Right renal cortex interstitium (tissue), 3 donors: Measurements from ENCODE around the gene DIAPH1. TPM values are rescaled to one million over a fixed set of nuclear protein-coding genes. Genes with fewer than 3 reads are reported as not detected.

Experiments
- DNase-seq, 3 donors: peaks; one replicate each; pipeline ENCODE4 v3.0.0-alpha.2; 2013; ENCODE audit warnings: low read depth in 3 of 3, low spot score in 2 of 3
- polyA plus RNA-seq, 3 donors: library from polyadenylated mRNA; unstranded; fragments of 120-200 nt; gene quantifications; one replicate each; pipeline ENCODE4 v1.2.1, GENCODE V29; 2013; ENCODE audit not compliant: insufficient read length in 3 of 3

The DIAPH1 gene
- polyA plus RNA-seq, 3 donors = 74.8 to 81.9 (median 79.7) TPM

DNA sequence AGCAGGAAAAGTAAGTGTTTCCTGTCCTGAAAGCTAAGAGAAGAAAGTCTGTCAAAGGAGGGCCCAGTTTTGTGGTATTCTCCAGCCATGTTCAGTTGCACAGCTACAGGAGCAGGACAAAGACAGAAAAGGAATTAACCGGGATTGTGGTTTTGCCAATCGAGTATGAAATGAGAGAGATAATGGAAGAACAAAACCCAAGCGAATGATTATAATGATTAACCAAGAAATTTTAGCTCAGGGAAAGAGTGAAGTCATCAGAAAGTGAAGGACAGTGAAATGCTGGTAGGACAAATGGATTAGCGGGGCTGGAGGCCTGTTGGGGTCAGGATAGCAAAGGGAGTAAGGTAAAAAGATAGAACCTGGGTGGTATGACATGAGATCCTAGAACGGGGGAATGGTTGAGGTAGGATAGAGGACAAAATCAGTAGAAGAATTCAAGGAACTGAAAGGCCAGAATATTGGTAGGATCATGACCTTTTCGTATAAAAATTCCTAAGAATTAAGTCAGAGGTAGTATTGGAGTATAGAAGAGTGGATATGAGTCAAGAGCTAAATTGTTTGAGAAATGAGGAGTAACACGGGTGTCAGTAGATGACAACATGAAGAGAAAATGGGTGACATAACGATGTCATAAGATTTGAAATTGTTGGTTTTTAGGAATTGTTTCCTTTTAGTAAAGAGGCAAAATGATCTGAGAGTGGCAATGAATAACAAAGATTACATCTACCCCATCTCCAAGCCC is 52.8 kb downstream of the DIAPH1 start:
- no peak for DNase-seq

DNA sequence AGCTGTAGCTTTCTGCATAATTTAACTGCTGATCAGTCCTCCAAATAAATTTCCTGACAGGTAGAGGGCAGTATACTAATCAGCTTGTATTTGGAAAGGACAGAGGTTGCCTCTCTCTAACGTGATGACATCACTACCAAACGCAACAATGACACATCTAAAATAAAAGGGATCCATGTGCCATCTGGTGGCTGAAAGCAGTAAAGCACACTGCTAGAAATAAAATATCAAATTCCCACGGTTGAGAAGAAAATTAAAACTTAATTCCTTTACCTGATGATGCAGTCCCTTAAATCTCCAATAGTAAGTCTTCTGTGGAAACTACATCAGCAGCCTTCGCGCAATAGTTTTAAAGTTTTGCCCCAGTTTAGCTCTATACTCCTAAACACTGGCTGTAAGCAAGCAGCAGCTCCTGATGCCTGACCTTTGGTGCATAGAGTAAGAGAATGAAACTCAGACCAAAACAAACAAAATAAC is 54.5 kb downstream of the DIAPH1 start:
- DNase-seq = peak; percentile 85 to 88 (median 86)

DNA sequence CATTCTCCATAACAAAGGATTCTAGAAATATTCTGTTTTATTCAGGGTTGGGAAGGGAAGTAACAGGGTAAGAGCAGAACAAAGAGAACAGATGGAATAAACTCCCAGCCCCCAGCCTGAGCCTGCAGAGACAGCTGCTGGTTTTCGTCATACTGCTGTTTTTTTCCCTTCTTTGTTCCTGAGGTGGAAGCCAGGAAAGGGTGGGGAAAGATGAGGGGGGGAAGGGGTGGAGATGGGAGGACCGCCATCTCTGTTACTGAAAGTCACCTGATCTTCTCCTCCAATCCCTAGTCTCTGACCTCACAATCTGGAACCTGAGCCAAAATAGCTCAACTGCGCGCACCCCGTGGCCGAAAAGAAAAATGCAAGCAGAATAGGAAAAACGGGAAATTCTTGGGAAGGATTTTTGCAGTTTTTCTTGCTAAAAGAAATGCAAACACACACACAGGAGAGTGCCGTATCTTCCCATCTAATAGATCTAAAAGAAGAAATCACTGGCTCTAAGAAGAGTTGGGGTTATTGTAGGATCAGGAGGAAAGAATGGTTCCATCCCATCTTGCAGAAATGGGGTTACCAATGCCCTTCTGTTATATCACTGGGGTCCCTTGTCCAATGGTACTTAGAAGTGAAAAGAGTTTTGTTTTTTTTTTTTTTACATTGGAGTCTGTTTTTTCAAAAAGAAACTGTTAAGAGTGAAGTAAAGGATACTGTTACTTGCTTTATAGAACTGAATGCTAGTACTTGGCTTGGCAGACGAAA is 57.9 kb downstream of the DIAPH1 start:
- DNase-seq = peak; percentile 88 to 90 (median 89)

DNA sequence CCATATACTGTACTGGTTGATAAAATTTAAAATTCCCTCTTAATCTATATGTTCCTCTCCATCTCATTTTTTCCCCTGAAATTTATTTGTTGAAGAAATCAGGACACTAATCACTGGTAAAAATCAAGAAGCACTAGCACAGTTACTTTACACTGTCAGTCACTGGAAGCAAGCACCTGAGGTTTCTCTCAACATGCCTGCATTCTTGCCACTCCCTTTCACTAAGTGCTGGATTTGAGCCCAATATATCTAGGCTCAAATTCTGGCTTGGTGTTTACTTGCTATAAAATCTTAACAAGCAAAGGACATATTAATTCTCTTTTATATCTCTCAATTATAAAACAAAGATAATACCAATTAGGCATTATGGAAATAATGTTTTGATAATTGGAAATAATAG is 58.6 kb downstream of the DIAPH1 start:
- DNase-seq = no peak

DNA sequence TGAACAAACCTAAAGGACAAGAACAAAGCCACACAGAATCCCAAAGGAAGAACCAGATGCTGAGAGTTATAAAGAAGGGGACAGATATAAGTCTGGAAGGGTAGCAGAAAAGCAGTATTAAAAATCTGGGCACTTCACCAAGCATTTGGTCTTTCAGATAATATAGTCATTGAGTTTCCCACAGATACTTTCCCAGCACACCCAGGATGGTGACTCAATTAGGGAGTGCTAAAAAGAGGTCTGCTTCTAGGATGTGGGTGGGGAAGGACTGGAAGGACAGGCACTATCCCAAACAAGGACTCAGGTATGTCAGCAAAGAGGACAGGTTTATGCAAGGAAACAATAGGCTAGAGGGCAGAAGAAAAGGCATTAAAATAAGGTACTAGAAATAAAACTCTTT is 59.3 kb downstream of the DIAPH1 start:
- no peak for DNase-seq

DNA sequence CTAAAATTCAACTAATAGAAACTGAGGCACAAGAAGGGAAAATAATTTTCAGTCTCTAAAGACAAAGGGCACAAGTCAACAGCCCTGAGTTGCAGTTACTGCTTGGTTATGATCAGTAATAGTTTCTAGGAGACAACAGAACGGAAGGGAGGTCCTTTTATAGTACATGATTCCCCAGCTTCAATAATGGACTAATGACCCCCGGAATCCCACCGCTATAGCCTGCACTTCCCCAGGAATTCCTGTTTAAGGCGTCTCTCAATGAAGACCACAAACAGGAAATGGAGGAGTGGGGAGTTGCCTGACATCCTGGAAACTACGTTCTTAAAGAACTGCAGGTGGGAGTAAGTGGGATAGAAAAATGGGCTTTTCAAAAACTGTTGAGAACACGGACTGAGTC is 60.6 kb downstream of the DIAPH1 start:
- DNase-seq = no peak

DNA sequence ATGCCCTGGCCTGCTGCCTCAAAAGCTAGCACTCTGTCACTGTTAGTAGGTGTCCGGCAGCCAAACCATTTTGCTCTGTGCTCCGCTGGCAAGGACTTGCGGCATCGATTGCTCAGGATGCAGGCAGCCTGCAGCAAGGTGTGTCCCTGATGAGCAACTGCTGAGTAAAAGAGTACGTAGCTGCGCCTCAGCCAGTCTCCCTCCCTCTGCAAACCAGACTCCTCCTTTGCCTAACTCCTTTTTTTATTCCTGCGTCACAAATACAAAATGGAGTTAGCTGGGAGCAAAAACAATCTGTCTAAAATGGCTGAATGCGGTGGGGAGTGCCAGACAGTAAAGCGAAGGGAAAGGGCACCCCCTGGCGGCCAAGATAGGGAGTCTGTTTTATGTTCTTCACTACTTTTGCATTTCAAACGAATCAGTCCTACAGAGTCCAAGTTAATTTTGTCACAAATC is 61.1 kb downstream of the DIAPH1 start:
- peak; percentile 79 to 85 (median 85) for DNase-seq

DNA sequence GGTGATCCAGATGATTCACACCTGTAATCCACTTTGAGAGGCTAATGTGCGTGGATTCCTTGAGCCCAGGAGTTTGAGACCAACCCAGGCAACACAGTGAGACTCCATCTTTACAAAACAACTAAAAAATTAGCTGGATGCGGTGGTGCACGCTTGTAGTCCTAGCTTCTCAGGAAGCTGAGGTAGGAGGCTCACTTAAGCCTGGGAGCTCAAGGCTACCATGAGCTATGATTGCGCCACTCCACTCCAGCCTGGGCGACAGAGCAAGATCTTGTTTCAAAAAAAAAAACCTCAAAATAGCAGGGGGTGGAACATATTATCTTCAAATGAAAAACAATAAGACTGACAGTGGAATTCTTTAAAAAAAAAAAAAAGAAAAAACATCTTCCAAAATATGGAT is 70.9 kb downstream of the DIAPH1 start:
- no peak for DNase-seq

DNA sequence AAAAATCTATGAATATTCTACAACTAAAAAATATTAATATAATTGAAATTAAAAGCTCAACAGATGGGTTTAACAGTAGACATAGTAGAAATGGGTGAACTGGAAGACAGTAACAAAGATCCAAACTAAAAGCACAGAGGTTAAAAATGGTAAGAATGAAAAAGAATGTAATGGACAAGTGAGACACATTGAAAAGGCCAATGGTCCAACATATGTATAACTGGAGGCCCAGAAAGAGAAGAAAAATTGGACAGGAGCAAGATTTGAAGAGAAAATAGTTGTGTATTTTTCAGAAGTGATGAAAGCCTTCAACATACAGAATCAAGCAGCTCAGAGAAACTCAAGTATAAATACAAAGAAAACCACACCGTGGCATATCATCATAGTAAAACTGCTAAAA is 71.3 kb downstream of the DIAPH1 start:
- DNase-seq = no peak

DNA sequence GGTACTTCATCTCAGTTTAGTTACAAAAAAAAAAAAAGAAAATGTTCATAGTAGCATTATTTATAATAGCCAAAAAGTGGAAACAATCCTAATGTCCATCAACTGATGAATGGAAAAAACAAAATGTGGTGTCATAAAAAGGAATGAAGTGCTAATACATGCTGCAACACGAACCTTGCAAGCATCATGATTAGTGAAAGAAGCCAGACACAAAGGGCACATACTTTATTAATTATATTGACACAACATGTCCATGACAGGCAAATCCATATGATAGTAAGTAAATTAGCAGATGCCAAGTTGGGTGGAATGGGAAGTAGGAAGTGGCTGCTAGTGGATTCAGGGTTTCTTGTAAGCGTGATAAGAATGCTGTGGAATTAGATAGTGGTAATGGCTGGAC is 75.7 kb downstream of the DIAPH1 start:
- DNase-seq = no peak

DNA sequence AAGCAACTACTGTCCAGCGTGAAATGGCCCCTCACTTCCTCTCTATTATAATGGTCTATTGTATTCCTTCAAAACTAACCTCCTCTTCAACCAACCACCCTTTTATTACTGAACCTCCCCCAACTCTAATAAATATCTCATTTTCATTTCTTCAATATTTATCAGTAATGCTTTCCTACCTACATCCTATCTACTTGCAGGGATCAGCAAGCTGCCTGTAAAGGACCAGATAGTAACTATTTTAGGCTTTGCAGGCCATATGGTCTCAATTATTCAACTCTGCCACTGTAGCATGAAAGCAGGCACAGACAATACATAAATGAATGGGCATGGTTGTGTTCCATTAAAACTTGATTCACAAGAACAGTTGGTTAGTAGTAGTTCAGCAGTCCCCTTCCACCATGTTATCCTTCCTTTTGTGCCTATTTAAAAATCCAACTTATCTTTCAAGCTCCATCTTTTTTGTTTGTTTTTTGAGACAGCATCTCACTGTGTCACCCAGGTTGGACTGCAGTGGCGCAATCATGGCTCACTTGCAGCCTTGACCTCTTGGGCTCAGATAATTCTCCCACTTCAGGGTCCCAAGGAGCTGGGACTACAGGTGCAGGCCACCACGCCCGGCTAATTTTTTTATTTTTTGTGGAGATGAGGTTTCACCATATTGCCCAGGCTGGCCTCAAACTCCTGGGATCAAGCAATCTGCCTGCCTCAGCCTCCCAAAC is 84.1 kb downstream of the DIAPH1 start:
- DNase-seq = no peak

DNA sequence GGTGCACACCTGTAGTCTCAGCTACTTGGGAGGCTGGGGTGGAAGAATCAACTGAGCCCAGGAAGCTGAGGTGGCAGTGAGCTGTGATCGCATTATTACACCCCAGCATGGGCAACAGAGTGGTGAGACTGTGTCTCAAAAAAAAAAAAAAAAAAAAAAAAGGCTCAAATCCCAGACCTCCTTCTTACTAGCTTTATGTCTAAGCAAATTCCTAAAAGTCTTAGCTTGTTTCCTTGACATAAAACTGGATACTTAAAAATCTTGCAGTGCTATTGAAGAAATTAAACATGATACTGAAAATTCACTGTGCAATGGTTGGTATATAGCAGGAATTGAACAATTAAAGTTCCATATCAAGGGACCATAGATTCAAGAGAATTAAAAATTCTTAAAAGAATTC is 84.9 kb downstream of the DIAPH1 start:
- no peak for DNase-seq

DNA sequence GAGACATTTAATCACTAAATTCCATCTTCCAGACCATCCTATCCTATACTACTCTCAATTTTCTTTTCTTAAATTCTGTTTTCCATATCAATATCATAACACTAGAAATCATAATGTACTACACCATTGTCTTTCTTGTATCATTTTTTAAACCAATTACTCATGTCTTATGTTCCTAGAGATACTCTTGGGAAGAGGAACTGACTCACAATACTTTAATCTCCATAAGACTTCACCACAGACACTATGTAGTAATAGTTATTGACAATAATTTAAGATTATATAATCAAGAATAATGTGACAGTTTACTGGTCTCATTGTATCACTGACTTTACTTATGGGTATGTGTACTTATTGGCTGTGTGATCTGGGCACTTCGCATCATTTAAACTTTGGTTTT is 86.1 kb downstream of the DIAPH1 start:
- no peak for DNase-seq

DNA sequence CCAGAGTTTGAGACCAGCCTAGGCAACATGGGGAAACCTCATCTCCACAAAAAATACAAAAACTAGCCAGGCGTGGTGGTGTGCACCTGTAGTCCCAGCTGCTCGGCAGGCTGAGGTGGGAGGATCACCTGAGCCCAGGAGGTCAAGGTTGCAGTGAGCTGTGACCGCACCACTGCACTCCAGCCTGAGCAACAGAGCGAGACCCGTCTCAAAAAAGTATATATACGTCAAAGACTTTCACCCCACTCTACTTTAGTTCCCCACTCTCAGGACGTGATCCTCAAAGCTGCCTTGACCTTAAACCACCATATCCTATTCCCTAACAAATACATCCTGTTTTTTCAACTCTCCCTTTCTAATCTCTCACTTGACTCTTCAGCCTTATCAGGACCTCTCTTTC is 88.9 kb downstream of the DIAPH1 start:
- DNase-seq = no peak

DNA sequence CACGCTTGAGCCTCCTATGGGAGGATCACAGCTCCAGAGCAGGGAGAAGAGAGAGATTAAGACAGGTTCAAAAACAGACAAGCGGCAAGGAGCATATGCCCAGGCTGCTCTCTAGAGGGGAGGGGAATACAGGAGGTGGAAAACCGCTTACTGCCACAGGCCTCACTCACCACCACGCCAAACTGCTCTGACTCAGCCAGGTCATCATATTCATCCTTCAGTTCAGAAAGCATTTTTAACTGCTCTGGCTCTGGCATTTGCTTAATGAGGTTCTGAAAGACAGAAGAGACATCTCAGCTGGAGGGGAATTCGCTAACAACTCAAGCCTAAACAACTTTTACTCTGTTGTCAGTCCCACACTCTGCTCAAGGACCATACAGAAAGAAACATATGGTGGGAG is 89.8 kb downstream of the DIAPH1 start:
- DNase-seq = peak in 1 of 3 donors; percentile 56

DNA sequence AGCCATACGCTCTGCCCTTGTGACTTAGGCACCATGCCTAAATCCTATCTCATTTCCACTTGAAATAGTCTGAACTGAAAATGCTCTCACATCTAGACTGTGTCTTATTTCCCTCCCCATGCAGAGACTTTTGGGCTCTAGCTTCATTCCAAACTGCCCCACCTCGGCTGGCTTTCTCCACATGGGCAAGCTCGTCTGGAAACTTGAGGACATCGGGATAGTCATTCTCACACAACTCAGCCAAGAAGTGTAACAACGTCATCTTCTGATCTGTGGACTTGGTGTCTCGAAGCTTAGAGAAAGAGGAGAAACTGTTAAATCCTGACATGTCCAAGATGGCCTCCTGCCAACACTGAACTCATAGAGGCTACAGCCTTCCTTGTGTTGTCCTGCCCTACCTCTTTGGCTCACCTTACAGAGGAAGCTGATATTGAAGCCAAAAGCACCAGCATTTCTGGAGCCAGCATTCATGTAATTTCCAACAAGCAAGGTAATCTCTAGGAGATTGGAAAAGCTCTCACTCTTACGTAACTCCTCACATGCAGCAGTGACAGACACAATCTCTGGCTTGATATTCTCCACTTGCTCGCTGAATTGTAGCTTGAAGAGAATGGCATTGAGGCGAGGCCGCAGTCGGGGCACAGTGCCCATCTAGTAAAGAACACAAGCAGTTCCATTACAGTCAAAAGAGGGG is 90.4 kb downstream of the DIAPH1 start:
- DNase-seq = no peak

DNA sequence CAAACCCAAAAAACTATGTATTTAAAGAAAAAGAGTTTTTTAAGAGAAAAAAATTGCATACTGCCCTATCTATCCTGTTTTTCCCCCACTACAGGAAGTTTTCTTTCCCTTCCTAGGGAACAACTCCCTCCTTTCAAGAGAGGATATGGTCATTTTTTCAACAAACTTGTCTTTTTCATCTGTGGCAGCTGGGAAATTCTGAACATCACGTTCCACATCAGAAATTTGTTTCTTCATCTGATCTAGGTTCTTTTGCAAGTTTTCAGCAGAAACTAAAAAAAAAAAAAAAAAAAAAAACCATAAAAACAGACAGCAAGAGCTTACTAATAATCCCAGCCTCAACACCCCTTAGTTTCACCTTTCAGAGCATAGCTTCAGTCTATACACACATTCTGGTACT is 91.4 kb downstream of the DIAPH1 start:
- DNase-seq = no peak

DNA sequence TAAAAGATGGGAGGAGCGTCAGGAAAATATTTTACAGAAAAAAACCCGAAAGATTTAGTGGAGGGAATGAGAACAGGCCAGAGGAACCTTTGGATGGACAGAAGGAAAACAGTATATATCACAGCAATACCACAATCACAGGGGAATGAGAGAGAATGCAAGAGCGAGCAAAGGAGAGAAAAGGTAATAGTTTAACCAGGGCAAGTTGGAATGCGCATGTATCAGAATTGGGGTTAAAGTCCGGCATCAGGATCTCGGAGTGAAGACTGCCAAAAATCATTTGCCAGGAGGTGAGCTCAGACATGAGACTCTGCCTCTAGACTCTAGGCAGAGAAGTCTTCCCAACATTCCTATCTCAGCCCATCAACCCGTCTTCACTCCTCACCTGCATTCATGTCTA is 93.1 kb downstream of the DIAPH1 start:
- no peak for DNase-seq

DNA sequence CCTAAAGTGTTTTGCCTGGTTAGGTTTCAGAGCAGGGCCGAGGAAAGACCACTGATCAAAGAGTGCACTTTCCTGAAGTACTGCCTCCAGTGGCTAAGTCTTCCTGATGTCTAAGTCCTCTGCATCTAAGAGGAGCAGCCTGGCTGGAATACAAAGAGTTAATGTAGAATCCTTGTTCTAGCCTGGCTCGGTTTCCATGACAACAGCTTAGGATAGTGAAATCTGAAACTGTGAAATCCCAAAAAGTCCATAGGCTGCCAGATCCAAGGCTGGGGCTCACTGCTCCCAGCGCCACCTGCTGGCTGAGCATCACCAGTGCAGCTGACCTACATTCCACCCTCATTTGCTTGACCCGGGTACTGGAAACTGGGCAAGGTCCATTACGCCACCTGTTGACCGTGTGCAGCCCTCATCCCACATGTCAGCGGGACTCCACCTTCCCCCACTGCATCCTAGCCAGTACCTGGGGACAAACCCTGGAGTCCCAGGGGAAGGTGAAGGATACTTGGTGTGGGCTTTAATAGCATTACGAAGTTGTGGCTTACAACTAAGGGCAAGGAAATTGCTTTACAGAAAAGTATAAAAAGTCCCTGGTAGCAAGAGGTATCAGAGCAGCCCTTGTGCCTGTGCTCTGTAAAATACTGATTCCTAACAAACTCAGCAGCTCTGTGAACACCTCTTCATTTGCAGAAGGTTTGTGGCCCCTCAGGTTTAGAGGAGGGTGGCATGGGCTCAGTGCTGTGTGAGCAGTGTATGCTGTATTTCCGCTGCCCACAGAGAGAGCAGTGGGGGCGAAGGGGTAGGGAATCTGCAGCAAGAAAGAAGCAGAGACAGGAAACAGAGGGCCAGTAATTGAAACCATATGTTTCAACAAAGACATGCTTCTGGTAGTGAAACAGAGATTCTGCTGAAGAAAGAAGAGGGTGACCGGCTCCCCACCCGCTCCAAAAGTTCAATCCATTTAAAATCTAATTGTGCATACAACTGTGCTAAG is 93.9 kb downstream of the DIAPH1 start:
- DNase-seq = peak; percentile 94 to 97 (median 95)

DNA sequence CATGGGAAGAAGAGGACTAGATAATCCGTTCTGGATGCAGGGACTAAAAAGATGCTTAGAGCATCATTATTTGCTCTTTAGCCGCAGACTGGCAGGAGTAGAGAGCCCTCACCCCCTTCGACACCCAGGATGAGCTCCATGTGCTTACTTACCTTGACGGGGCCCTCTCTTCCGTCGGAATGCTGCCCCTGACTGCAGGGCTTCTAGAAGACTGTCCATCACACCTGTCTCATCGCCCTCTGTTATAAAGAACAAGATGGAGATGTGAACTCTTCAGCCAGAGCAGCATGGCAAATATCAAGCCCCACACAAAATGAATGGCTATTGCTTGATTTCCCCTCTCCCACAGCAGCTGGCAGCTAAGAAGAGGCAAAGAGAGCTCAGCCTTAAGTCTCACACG is 94.8 kb downstream of the DIAPH1 start:
- DNase-seq = no peak
